GM19438 (cell line): ENCODE data around the gene BEST1.
"Not testable (repeated sequence)": the region's sequence is repeated elsewhere in the genome, so short reads cannot be mapped to it uniquely, and the experiment has no call there.

Source experiments
- ATAC-seq: cut with Tn5 transposase; IDR thresholded peaks from one replicate; pipeline ENCODE4 v1.9.1; 2021; ENCODE audit warnings: low read depth; ENCODE audit not compliant: unreplicated experiment

BEST1 gene

GRCh38 chr11:61962213-61963015 lies 12.3 kb downstream of the BEST1 start:
- no peak for ATAC-seq

GRCh38 chr11:61963016-61963281 lies 12.8 kb downstream of the BEST1 start:
- no peak for ATAC-seq

- ATAC-seq = no peak
Measured at GRCh38 chr11:61963282-61964057, 13.3 kb downstream of the BEST1 start.

- ATAC-seq = no peak
Measured at GRCh38 chr11:61964058-61964665, 14.0 kb downstream of the BEST1 start.

GRCh38 chr11:61964666-61965271 lies 14.6 kb downstream of the BEST1 start:
- ATAC-seq = not testable (repeated sequence)

GRCh38 chr11:61966734-61967115 lies 16.6 kb downstream of the BEST1 start:
- no peak for ATAC-seq

- peak; percentile 48 for ATAC-seq
Measured at GRCh38 chr11:61967116-61967923, 17.2 kb downstream of the BEST1 start, which contains the start of gene FTH1. Gene FTH1, minus strand, starts transcription at chr11:61967634. Its CDS starts 209 bp downstream, at chr11:61967425.

- ATAC-seq = peak; percentile 46
Measured at GRCh38 chr11:61967924-61968757, 18.0 kb downstream of the BEST1 start.

GRCh38 chr11:61968758-61969390 lies 18.7 kb downstream of the BEST1 start:
- no peak for ATAC-seq

- ATAC-seq = no peak
Measured at GRCh38 chr11:61969391-61969758, 19.2 kb downstream of the BEST1 start.

- ATAC-seq = no peak
Measured at GRCh38 chr11:61969838-61970662, 19.9 kb downstream of the BEST1 start.

GRCh38 chr11:61971248-61972111 lies 21.3 kb downstream of the BEST1 start:
- no peak for ATAC-seq

GRCh38 chr11:61972112-61972671 lies 22.0 kb downstream of the BEST1 start:
- ATAC-seq = no peak

GRCh38 chr11:61972672-61973475 lies 22.7 kb downstream of the BEST1 start:
- no peak for ATAC-seq

- no peak for ATAC-seq
Measured at GRCh38 chr11:61973476-61974162, 23.5 kb downstream of the BEST1 start.
